GM12875 (cell line): ENCODE data around the gene GATM.

Experiments used
- H3K4me3 ChIP-seq: one replicate; pipeline ENCODE4 v1.5.1; 2011; ENCODE audit warnings: low read depth, low read length, control low read depth
- TF ChIP-seq, protein P1 (sequence below): IDR thresholded peaks from 2 replicates; pipeline ENCODE4 v1.5.1; 2011; ENCODE audit warnings: low read depth, mild to moderate bottlenecking, control low read depth, inconsistent platforms, low read length, moderate library complexity, borderline replicate concordance; ENCODE audit not compliant: insufficient read depth

Gene GATM

GRCh38 chr15:45363801-45364200 is 14.5 kb downstream of the GATM start:
- no peak overlapping the region for H3K4me3 ChIP-seq
- TF ChIP-seq, protein P1, sequence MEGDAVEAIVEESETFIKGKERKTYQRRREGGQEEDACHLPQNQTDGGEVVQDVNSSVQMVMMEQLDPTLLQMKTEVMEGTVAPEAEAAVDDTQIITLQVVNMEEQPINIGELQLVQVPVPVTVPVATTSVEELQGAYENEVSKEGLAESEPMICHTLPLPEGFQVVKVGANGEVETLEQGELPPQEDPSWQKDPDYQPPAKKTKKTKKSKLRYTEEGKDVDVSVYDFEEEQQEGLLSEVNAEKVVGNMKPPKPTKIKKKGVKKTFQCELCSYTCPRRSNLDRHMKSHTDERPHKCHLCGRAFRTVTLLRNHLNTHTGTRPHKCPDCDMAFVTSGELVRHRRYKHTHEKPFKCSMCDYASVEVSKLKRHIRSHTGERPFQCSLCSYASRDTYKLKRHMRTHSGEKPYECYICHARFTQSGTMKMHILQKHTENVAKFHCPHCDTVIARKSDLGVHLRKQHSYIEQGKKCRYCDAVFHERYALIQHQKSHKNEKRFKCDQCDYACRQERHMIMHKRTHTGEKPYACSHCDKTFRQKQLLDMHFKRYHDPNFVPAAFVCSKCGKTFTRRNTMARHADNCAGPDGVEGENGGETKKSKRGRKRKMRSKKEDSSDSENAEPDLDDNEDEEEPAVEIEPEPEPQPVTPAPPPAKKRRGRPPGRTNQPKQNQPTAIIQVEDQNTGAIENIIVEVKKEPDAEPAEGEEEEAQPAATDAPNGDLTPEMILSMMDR, result no peak

- H3K4me3 ChIP-seq, result no peak overlapping the region
- TF ChIP-seq, protein P1, result no peak
Observed at GRCh38 chr15:45363334-45363733, 15.0 kb downstream of the GATM start.

DNA sequence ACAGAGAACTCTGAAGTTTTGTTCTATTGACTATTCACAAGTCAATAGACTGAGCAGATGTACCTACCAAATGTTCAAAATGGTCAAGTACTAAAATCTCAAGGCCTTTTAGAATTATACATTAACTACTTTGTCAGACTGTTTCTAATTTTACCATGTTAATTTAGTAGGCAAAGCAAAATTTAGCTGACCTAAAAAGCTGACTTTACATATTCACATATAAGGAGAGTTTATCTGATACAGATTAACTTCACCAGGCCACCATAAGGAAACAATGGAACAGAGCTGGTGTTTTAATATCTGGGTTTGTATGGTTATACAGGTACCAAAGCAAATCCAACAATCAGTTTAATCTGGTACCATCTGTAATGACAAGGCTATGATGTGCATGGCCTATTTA is 15.9 kb downstream of the GATM start:
- TF ChIP-seq, protein P1, result no peak
- no peak overlapping the region for H3K4me3 ChIP-seq

DNA sequence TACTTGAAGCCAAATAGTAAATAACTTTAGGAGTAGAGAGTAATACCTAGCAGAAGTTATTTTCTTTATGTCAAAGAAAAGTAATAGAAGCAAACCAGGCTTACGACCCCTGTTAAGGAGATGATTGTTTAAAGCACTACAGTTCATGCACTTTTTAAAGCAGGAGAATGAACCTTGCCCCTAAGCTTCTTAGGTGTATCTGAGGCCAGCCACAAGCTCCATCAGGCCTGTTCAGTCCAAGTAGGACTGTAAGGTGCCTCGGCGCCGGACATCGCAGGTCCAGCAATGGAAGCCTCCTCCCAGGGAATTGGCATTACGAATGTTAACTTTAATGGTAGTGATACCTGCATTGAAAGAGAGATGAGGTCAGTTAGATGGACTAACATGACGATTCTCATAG is 16.5 kb downstream of the GATM start:
- TF ChIP-seq, protein P1, result no peak
- no peak overlapping the region for H3K4me3 ChIP-seq

GRCh38 chr15:45355860-45356259 is 22.5 kb downstream of the GATM start:
- no peak overlapping the region for H3K4me3 ChIP-seq
- TF ChIP-seq, protein P1, result no peak

DNA sequence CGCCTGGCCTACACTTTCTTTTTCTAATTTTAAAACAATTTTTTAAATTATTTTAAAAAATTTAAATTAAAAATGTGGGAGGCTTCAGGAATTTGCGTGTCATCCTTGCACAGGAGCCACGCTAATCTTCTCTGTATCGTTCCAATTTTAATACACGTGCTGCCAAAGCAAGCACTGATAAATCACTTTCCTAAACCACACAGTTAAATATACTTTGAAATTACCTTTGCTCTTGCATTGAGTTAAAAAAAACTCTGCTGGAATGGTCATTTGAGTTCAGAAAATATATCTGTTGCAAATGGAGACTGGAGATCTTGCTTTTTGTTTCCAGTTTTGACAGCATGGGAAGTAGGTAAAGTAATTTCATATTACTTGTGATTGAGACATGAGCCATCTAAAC is 23.6 kb downstream of the GATM start:
- TF ChIP-seq, protein P1, result no peak
- no peak overlapping the region for H3K4me3 ChIP-seq

- no peak overlapping the region for H3K4me3 ChIP-seq
- TF ChIP-seq, protein P1, result no peak
Observed at GRCh38 chr15:45351227-45351626, 27.1 kb downstream of the GATM start.
